GM10266 (cell line): Measurements from ENCODE around the gene OR2T27.
"Not testable (repeated sequence)": the region's sequence is repeated elsewhere in the genome, so short reads cannot be mapped to it uniquely, and the experiment has no call there.

ENCODE experiments used
- DNase-seq: peaks from one replicate; pipeline ENCODE4 v3.0.0; 2012; ENCODE audit errors: extremely low spot score
- TF ChIP-seq, protein P1 (sequence below): IDR thresholded peaks from 2 replicates; pipeline ENCODE4 v1.5.1; 2012; ENCODE audit warnings: mild to moderate bottlenecking, low read depth; ENCODE audit not compliant: control insufficient read depth, insufficient read depth; ENCODE audit errors: missing control alignments

OR2T27 gene

DNA sequence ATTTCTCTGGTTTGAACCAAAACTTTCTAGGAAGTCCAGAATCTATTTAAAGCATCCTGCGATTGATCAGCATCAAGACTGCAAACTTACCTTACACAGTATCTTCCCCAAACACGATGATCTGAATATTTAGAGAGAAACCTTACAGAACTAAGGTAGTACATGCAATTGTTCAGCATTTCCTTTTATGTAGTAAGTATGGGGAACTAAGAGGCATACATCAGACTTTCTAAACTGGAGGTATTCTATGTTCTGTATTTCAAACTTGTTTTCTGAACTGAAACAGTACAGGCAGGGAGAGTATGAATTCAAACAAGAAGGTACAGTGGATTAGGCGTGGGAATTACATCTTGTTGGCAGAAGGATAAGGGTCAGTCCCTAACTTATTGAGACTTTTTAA, at the start of gene OR2T27:
Gene OR2T27, minus strand, starts transcription at position 175 of the 400 bp plus-strand sequence. CDS start 4,644 bp downstream, outside the sequence.
- not testable (repeated sequence) for DNase-seq

GRCh38 chr1:248704606-248705005, 49.3 kb upstream of the OR2T27 start:
- TF ChIP-seq, protein P1, sequence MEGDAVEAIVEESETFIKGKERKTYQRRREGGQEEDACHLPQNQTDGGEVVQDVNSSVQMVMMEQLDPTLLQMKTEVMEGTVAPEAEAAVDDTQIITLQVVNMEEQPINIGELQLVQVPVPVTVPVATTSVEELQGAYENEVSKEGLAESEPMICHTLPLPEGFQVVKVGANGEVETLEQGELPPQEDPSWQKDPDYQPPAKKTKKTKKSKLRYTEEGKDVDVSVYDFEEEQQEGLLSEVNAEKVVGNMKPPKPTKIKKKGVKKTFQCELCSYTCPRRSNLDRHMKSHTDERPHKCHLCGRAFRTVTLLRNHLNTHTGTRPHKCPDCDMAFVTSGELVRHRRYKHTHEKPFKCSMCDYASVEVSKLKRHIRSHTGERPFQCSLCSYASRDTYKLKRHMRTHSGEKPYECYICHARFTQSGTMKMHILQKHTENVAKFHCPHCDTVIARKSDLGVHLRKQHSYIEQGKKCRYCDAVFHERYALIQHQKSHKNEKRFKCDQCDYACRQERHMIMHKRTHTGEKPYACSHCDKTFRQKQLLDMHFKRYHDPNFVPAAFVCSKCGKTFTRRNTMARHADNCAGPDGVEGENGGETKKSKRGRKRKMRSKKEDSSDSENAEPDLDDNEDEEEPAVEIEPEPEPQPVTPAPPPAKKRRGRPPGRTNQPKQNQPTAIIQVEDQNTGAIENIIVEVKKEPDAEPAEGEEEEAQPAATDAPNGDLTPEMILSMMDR, result no peak
- no peak for DNase-seq

DNA sequence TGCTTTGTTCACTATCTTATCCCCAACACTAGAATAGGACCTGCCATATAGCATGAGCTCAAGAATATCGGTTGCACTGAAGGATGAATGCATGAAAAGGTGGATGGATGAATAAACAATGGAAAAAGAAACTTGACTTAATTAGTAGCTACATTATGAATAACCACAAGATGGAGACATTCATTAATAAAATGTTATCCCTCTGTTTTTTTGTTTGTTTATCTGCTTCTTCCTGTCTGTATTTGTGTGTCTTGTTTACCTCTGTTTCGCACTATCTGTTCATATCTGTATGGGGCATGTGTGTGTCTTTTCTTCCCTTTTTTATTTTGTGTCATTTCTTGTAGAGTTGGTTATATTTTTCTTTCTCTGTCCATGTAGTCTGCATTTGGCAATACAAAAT, 48.3 kb upstream of the OR2T27 start:
- TF ChIP-seq, protein P1, result no peak
- no peak for DNase-seq

GRCh38 chr1:248702714-248703113, 47.4 kb upstream of the OR2T27 start, which contains the start of gene OR14I1:
TSS of gene OR14I1 (minus strand) at chr1:248702766.
- no peak for DNase-seq
- TF ChIP-seq, protein P1, result no peak

- TF ChIP-seq, protein P1, result no peak
- DNase-seq, result no peak
Measured at GRCh38 chr1:248699099-248699498, 43.8 kb upstream of the OR2T27 start.

- TF ChIP-seq, protein P1, result no peak
- DNase-seq, result no peak
Measured at GRCh38 chr1:248697907-248698306, 42.6 kb upstream of the OR2T27 start.

GRCh38 chr1:248696774-248697173, 41.4 kb upstream of the OR2T27 start:
- TF ChIP-seq, protein P1, result no peak
- DNase-seq, result no peak

- TF ChIP-seq, protein P1, result peak; percentile 17
- no peak for DNase-seq
Measured at GRCh38 chr1:248696261-248696660, 40.9 kb upstream of the OR2T27 start.
